CD4-positive, alpha-beta T cell treated with Interleukin-17A for 1 hour (primary cell): Measurements from ENCODE around the gene KDM3A.
"Not testable (repeated sequence)": the region's sequence is repeated elsewhere in the genome, so short reads cannot be mapped to it uniquely, and the experiment has no call there.

Experiments
- DNase-seq: peaks from one replicate; pipeline ENCODE4 v3.0.0-alpha.2; 2020

Gene KDM3A

DNA sequence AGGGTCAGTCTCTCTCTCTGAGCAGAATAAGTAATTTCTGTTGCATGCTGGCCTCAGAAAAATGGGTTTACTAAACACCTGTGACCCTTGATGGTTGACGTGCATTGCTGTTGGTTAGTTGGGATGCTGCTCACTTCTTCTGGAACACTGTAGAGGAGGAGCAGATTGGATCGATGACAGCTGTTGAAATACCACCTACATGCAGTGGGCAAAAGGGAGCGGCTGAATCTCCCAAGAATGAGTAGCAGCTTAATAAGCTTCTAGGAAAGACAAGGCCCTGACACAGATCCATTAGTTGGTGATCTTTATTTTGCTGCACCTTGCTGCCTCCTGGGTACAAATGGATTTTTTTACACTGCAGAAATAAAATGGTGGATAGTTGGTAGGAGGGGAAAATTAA, 43.2 kb downstream of the KDM3A start:
- DNase-seq: no peak

DNA sequence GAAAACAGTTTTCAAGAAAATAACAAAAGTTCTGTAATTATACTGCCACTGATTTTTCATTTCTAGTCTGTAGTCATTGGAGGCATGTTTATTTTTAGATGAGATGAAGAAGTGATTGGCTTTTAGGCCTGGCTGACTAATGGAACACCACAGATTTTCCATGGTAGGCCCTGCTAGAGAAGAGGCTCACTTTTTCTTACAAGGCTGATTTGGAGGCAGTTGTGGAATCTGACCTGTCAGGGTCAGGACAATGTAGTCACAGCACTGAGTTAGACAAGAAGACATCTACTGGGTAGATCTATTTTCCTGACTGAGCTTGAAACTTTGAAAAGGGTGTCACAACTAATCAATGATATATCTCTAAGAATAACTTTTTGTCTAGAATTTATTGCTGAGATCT, 43.9 kb downstream of the KDM3A start:
- DNase-seq: no peak

DNA sequence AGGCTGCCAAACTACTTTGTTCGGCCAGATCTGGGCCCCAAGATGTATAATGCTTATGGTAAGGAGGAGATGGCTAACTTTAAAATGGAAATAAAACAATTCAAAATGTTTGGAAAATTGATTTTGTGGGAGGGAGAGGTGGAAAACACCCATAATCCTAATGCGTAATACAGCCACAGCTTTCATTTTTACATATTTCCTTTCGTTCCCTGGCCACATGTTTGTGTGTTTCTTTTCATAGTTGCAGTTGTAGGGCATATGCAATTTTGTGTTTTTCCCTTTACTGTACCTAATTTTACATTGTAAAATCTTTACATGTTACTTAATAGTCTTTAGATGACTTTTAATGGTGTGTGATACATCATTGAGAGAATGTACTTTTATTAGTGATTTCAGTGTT, 44.6 kb downstream of the KDM3A start:
- no peak for DNase-seq

DNA sequence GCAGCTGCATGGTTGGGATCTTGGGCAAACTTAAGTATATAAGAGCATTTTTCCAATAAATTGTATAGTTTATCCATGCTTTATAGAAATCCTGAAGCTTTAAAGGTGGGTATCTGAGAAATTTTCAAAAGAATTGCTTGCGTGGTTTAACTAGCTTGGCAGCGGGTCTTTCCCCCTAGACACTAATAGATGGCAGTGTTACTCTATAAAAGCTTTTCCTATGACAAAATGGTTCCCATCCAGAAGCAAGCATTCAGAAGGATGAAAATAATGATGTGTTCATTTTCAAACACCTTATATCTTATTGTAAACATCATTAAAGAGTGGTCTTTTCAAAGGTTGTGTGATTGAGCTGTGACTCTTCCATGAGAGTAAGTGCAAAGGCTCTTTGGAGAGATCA, 45.9 kb downstream of the KDM3A start:
- DNase-seq: peak; percentile 13

DNA sequence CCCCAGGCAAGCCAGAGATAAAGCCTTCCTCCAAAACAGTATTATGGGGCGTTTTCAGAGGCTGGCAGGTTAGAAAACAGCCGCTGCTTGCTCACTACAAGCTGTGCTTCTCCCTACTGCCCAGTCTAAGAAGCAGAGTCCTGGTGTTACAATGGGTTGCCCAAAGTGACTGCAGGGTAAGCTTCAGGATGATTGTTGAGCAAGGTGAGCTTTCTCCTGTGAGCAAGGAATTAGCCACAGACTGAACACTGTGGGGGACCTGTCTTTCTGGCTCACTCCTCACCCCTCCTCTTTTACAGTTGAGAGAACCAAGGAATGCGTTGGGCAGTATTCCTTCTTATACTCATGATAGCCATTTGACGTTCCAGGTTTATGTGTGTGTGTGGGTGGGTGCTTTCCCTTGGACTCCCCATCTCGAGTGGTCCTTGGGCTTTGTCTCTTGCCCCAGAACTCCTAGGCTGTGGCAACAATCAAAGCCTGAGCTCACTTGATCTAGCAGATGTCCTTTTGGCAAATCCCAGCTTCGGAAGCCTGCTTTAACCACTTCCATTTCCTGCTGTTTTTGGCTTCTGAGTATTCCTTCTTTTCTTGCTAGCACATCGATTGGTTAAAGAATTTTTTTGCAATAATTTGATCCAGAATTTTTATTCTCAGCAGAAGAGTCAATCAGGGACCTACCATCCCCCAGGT, 47.5 kb downstream of the KDM3A start:
- DNase-seq: no peak

DNA sequence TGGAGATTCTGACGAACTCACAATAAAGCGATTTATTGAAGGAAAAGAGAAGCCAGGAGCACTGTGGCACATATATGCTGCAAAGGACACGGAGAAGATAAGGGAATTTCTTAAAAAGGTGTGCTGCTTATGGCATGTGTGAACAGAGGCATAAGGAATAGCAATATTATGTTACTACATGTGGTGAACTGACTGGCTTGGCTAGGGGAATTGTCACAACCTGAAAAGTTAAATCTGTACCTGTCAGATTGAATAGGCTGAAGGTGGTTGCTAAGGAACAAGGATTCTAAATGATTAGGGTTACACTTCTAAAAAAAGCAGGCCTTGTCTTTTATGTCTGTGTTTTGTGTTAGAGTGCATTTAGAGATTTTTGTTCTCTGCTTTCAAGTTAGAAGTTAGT, 48.4 kb downstream of the KDM3A start:
- no peak for DNase-seq

DNA sequence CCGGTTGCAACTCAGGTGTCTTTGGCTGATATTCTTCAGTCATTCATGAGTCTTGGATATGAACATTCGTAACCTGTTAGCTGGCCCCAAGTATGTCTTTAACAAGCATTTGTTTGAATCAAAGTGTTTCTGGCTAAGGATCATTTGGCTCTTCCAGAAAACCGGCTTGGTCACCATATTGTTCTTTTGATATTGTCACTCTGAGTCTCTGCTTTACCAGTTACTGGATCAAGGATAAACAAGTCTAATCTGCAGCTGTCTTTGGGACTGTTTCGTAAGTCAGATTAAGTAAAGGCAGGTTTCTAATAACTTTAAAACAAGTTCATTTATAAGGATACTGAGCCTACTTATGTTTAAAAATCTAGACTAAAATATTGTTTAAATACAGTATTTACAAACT, 49.1 kb downstream of the KDM3A start:
- no peak for DNase-seq

DNA sequence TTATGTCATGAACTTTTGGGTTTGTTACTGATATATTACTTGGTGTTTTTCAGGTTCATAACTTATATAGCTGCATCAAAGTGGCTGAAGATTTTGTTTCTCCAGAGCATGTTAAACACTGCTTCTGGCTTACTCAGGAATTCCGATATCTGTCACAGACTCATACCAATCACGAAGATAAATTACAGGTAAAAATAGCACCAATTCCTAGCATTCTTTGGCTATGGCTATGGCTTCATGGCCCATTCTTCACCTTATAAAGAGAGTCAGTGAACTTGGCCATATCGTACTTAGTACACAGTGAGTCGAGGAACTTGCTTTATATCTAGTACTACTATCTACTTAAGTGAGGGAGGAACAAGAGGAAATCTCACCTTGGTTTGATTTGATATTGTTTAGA, 49.9 kb downstream of the KDM3A start:
- no peak for DNase-seq

DNA sequence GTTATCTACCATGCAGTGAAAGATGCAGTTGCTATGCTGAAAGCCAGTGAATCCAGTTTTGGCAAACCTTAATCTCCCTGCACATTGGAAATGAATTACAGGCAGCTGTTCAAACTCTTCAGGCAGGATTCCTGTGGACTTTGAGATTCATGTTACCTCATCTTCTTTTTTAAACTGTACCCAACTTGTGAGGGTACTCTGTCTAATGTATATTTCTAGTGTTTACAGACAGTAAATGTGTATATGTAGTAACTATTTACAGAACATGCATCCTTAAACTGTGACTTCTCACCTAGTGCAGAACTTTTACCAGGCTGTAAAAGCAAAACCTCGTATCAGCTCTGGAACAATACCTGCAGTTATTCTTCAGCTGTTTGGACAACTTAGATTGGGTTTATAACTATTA, 50.9 kb downstream of the KDM3A start:
- no peak for DNase-seq

DNA sequence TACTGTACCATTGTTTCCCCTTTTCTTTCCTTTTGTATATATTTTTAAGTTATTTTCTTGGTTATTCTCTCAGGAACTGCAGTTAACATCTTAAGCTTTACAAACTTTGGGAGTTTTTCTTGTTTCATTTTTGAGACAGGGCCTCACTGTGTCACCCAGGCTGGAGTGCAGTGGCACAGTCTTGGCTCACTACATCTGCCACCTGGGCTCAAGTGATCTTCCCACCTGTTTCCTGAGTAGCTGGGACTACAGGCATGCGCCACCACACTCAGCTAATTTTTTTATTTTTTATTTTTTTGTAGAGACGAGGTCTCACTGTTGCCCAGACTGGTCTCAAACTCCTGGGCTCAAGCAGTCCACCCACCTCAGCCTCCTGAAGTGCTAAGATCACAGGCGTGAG, 55.2 kb downstream of the KDM3A start:
- DNase-seq: not testable (repeated sequence)

DNA sequence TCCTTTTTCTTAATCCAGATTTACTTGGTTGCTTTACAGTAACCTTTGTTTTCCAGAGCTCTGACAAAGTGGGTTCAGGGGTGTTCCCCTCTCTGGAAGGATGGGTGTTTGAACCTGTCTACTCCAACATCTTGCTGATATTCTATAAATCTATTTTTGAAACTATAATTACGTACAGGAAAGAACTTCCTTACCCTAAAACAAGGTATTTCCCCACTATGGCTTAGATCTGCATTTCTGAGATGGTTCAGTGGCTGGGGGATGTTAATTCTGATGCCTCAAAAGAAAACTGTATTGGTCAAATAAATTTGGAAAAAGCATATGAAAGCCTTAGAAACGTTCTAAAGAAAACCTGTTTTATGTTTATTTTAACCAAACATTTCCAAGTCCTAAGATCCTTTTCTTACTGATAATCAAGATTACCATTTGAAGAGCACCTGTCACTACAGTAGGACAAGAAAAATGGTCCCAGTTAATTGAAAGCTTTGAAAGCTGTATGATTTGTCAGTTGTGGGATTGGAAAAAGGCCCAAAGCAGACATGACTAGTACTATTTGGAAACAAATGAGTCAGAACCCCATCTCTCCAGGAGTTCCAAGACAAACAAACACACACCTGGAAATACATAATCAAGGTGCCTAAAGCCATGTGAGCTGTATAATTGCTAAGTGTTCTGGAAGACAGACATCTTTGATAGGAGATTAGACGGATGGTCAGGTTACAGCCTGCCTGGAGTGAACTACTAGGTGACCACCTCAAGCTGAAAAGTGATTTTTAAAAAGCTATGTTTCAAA, 57.5 kb downstream of the KDM3A start:
- DNase-seq: no peak

DNA sequence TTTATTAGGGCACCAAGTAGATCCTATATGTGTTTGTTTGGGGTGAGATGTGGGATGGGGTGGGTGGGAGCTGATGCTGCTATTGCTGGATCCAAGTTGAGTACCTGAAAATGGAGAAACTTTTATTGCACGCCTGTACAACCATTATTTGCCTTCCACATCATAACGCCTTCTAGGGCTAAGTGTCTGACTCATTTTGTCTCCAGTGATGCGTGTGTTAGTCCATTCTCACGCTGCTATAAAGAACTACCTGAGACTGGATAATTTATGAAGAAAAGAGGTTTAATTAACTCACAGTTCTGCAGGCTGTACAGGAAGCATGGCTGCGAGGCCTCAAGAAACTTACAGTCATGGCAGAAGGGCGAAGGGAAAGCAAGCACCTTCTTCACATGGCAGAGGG, 58.2 kb downstream of the KDM3A start:
- no peak for DNase-seq

DNA sequence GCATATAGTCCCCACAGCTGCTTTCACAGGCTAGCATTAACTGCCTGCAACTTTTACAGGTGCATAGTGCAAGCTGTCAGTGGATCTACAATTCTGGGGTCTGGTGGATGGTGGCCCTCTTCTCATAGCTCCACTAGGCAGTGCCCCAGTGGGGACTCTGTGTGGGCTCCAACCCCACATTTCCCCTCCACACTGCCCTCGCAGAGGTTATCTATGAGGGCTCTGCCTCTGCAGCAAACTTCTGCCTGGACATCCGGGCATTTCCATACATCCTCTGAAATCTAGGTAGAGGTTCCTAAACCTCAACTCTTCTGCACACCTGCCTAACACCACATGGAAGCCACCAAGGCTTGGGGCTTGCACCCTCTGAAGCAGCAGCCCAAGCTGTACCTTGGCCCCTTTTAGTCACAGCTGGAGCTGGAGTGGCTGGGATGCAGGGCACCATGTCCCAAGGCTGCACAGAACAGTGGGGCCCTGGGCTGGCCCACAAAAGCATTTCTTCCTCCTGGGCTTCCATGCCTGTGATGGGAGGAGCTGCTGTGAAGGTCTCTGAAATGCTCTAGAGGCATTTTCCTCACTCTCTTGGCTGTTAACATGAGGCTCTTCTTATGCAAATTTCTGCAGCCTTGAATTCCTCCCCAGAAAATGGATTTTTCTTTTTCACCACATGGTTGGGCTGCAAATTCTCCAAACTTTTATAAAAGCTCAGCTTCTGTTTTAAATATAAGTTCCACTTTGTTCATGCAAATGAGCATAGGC, 59.3 kb downstream of the KDM3A start:
- DNase-seq: no peak

DNA sequence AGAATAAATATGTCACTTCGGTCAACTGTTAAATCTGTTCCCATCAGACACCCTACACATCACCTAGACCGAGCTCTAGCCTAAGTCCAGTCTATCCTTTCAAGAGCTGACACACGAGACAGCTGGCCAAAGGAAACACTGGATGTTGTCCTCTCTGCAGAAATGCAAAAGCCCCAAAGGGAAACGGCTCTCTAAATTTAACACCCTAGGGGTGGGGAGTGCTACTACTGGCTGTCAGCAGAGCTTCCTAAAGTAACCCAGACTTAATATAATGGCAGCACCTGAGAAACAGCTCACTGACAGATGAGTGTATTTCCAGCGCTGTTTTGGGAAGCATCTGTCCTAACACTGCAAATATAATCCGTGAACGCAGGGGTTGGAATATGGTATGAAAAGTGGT, 66.4 kb downstream of the KDM3A start:
- no peak for DNase-seq

DNA sequence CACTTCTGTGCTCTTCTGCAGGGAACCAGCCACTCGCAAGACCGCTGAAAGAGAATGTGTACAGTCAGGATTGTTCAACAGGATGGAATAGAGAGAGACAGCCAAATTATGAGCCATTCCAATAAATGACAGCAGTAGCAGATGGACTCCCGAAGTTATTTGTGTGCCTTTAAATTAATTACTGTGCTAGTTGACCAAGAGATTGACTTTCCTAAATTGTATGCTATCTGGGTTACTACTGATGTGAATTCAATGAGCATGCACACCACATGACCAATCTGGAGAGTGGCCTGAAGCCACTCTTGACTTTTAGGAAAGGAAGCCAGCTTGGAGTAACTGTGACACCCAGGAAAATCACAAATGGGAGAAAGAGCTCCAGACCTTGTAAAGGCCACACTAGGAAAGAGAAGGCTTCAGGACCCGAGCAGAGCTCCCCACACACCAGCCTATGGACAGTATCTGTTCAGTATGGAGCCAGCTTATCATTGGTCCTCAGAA, 69.3 kb downstream of the KDM3A start:
- no peak for DNase-seq

DNA sequence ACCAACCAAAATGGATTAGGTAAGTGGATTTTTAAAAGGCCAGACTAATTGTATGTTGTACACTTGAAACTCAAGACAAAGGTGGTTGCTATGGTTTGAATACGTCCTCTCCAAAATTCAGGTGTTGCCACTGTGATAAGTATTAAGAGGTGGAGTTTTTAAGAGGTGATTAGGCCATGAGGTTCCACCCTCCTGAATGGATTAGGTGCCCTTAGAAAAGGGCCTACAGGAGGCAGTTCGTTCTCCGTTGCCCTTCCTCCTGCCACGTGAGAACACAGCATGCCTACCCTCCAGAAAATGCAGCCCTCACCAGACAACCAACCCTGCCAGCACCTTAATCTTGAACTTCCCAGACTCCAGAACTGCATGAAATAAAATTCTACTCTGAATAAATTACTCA, 70.9 kb downstream of the KDM3A start:
- no peak for DNase-seq

DNA sequence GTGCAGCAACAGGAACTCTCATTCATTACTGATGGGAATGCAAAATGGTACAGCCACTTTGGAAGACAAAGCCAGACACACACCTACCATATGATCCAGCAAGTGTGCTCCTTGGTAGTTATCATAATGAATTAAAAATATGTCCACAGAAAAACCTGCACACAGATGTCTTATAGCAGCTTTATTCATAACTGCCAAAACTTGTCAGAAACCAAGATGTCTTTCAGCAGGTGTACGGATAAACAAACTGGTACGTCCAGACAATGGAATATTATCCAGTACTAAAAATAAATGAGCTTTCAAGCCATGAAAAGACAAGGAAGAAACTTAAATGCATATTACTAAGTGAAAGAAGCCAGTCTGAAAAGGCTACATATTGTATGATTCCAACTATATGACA, 71.7 kb downstream of the KDM3A start:
- DNase-seq: no peak

DNA sequence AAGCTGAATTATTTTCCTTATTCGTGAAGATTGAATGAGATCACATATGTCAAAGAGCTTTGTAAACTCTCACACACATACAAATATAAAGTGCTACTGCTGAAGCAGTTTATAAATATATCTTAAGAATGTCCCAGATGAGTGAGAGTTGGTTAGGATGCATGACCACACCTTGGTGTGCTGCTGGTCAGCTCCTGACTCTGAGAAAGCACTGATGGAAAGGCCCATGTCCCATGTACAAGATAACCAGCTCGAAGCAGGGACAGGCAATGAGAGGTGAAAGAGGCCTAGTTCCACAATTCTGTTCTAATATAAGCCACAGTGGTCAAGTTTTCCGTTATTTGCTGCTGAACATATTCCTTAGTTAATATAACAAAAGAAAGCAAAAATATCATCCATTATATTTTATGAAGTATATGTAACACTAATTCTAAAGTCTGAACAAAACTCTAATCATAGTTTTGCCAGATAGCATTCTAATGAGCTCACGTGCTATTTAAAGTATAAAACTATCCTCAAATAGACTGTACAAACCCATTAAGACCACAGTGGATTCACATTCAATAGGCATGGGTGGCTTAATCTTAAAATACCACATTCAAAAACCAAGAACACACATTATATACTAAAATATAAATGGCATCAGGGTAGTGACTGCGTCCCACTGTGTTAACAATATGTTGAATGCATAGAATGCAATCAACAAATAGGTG, 72.9 kb downstream of the KDM3A start:
- no peak for DNase-seq

DNA sequence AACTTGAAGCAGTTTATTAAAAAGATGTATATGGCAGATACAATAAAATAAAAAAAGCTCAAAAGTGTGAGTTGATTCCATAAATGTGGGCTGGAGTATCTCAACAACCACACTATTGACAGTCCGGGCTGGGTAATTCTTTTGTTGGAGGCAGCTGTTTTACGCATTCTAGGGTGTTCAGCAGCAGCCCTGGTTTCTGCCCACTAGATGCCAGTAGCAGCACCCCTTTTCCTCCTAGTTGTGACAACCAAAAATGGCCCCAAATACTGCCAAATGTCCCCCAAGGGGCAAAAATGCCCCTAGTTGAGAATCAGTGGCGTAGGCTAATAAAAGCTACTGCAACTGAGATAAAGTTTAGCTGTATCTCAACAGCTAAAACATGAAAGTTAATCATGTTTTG, 77.3 kb downstream of the KDM3A start:
- peak; percentile 42 for DNase-seq

DNA sequence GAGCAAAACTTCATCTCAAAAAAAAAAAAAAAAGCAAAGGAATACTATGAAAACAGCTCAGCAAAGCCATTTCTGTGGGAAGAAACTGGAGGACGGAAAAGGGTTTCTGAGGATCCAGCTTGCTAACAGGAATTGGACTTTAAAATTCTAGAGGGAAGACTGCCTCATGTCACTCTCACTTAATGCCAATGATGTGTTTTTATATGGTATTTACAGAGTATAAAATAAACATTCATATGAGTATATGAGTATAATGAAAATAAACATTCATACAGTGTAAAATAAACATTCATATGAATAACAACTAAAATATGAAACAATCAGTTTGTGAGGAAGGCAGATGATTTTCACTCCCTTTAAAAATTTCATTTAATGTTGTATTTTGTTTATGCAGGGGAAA, 78.2 kb downstream of the KDM3A start:
- no peak for DNase-seq

DNA sequence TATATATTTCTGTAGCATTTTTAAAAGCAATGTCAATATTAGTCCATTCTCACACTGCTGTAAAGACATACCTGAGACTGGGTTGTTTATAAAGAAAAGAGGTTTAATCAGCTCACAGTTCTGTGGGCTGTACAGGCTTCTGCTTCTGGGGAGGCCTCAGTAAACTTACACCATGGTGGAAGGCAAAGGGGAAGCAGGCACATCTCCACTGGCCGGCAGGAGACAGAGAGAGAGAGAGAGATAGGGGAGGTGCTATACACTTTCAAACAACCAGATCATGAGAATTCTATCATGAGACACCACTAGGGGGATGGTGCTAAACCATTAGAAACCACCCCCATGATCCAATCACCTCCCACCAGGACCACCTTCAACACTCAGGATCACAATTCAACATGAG, 79.0 kb downstream of the KDM3A start:
- DNase-seq: no peak

DNA sequence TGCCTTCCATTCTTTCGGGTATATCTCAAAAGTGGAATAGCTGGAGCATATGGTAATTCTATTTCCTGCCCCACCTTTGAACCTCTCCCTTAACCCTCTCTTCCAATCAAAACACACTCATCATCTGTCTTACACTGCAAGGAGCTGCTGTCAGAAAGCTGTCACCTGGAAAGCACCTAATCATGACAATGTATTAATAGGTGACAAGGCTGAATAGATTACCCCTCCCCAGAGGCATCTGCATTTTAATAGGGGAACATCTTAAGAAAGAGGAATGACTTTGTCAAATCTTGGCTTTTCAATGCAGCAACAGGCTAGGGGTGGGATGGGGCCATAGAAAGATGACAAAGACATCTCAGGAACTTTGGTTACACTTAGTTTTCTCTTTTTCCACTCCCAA, 80.8 kb downstream of the KDM3A start:
- DNase-seq: no peak

DNA sequence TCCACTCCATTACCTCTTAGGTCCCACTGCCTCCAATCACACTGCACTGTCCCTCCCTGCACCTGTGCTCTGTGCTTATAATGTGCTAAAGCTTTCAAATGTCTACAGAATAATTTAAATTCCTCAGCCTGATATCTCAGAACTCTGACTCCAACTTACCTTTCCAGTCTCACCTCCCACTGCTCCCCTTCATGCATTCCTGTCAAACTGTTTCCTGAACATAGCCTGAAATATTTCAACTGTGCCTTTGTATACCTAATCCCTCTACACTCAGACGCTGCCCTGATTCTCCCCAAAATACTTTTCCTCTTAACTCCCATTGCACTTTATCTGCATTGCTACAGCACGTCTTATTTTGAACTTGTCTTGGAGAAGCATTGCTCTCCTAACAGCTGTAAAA, 81.5 kb downstream of the KDM3A start:
- DNase-seq: no peak
